ENCODE measurements around the gene STMND1.

The STMND1 gene

GRCh38 chr6:17167327-17167979, 65.6 kb downstream of the STMND1 start:
- no peak for DNase-seq

GRCh38 chr6:17169291-17169690, 67.4 kb downstream of the STMND1 start:
- no peak for DNase-seq

- no peak for DNase-seq
These were observed 67.9 kb downstream of the STMND1 start for GRCh38 chr6:17169711-17170110.

- no peak for DNase-seq
These were observed 71.1 kb downstream of the STMND1 start for GRCh38 chr6:17172836-17173470.

- DNase-seq, result no peak
These were observed 76.5 kb downstream of the STMND1 start for GRCh38 chr6:17178326-17178725.

- no peak for DNase-seq
These were observed 77.1 kb downstream of the STMND1 start for GRCh38 chr6:17178754-17179529.

GRCh38 chr6:17179530-17180073, 77.8 kb downstream of the STMND1 start:
- DNase-seq, result no peak
